ENCODE data around the gene LY86. TPM values are rescaled to one million over a fixed set of nuclear protein-coding genes. Genes with fewer than 3 reads are reported as not detected.

LY86 gene
- polyA plus RNA-seq, 1 donor from 2014 or later, result not detected

DNA sequence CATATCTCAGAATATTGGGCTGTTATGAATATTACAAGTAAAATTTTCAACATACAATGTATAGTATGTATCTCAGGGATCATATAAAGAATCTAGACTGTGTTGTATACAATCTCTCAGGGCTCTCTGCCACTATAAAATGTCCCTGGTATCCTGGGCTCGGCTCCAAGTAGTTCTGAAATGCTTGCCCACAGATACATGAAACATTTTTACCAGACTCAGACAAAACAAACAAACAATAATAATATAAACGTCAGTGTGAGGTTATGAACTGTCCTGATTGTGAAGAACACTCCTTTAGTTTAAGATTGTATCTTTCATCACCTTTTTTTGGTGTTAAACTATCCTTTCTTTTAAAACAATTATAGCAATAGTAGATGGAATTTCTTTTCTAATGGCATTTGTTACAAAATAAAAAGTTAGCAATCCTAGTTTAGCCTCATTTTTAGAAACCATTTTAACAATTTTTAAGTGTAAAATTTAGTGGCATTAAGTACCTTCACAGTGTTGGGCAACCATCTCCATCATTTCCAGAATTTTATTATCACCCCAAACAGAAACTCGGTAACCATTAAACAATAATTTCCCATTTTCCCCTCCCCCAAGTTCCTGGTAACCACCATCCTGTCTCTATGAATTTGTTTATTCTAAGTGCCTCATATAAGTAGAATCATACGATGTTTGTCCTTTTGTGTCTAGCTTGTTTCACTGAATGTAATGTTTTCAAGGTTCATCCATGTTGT is 17.4 kb upstream of the LY86 start:
- Histone ChIP-seq H3K4me2 (ENCODE audit: low read length) (no peak overlapping the region), H3K36me3 (ENCODE audit: insufficient read depth, low read length) (no peaks in the 10 kb centered on the region), H4K20me1 (ENCODE audit: insufficient read depth) (no peaks in the 10 kb centered on the region), H2AFZ (ENCODE audit: low read depth, low read length) (no peak overlapping the region), H3K27me3 (ENCODE audit: insufficient read depth, low read depth, low read length) (no peaks in the 10 kb centered on the region), H3F3A (ENCODE audit: insufficient read depth, low read length, poor library complexity, severe bottlenecking) (no peaks in the 10 kb centered on the region), H3K9me3 (ENCODE audit: low read length) (peaks cover 4% of the 10 kb centered on the region), H3K27ac (ENCODE audit: low read length) (no peak overlapping the region), H3K9ac (ENCODE audit: low read length) (no peak overlapping the region), H3K79me2 (replicated peaks; ENCODE audit: insufficient read depth, low read length) (no peaks in the 10 kb centered on the region), H3K4me3 (ENCODE audit: low read length) (no peak overlapping the region), H3K9me2 (ENCODE audit: insufficient read depth, low read length) (no peaks in the 10 kb centered on the region)
- TF ChIP-seq EZH2 (IDR thresholded peaks at IDR 0.05; ENCODE audit: borderline replicate concordance, insufficient read depth, low read length, poor library complexity, severe bottlenecking) (no peak), TAF1 (IDR thresholded peaks at IDR 0.05; ENCODE audit: low read depth) (no peak)

DNA sequence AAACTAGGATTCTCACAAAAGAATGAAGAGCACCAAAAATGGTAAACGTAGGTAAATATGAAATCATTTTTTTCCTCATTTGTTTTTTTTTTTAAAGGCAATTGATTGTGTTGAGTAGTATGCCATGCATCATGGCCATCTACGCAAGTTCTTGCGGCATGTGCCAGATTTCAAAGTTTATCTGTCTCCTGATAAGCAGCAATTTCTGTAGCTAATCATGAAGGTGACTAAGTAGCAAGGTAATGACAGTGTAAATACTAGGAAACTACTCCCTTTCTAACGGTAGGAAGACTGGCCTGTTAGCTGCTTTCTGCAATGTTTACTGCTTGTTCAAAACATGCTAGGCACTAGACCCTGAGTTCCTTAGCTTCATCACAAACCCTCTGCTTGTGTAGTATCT is 13.4 kb upstream of the LY86 start:
- no peaks in the 10 kb centered on the region for H4K20me1 ChIP-seq (ENCODE audit: insufficient read depth)
- no peak overlapping the region for H3K4me2 ChIP-seq (ENCODE audit: low read length)
- TF ChIP-seq, protein P1, sequence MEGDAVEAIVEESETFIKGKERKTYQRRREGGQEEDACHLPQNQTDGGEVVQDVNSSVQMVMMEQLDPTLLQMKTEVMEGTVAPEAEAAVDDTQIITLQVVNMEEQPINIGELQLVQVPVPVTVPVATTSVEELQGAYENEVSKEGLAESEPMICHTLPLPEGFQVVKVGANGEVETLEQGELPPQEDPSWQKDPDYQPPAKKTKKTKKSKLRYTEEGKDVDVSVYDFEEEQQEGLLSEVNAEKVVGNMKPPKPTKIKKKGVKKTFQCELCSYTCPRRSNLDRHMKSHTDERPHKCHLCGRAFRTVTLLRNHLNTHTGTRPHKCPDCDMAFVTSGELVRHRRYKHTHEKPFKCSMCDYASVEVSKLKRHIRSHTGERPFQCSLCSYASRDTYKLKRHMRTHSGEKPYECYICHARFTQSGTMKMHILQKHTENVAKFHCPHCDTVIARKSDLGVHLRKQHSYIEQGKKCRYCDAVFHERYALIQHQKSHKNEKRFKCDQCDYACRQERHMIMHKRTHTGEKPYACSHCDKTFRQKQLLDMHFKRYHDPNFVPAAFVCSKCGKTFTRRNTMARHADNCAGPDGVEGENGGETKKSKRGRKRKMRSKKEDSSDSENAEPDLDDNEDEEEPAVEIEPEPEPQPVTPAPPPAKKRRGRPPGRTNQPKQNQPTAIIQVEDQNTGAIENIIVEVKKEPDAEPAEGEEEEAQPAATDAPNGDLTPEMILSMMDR (IDR thresholded peaks at IDR 0.05; ENCODE audit: poor library complexity, severe bottlenecking), result no peak
- TF ChIP-seq TAF1 (IDR thresholded peaks at IDR 0.05; ENCODE audit: low read depth) (no peak), EZH2 (IDR thresholded peaks at IDR 0.05; ENCODE audit: borderline replicate concordance, insufficient read depth, low read length, poor library complexity, severe bottlenecking) (no peak), POLR2AphosphoS5 (IDR thresholded peaks at IDR 0.05) (no peak), MXI1 (conservative IDR thresholded peaks at IDR 0.05; ENCODE audit: poor library complexity, severe bottlenecking) (no peak), SMC3 (conservative IDR thresholded peaks at IDR 0.05; ENCODE audit: poor library complexity) (no peak), EP300 (conservative IDR thresholded peaks at IDR 0.05; ENCODE audit: poor library complexity, severe bottlenecking) (no peak), RAD21 (conservative IDR thresholded peaks at IDR 0.05) (no peak)
- TF ChIP-seq, protein P2, sequence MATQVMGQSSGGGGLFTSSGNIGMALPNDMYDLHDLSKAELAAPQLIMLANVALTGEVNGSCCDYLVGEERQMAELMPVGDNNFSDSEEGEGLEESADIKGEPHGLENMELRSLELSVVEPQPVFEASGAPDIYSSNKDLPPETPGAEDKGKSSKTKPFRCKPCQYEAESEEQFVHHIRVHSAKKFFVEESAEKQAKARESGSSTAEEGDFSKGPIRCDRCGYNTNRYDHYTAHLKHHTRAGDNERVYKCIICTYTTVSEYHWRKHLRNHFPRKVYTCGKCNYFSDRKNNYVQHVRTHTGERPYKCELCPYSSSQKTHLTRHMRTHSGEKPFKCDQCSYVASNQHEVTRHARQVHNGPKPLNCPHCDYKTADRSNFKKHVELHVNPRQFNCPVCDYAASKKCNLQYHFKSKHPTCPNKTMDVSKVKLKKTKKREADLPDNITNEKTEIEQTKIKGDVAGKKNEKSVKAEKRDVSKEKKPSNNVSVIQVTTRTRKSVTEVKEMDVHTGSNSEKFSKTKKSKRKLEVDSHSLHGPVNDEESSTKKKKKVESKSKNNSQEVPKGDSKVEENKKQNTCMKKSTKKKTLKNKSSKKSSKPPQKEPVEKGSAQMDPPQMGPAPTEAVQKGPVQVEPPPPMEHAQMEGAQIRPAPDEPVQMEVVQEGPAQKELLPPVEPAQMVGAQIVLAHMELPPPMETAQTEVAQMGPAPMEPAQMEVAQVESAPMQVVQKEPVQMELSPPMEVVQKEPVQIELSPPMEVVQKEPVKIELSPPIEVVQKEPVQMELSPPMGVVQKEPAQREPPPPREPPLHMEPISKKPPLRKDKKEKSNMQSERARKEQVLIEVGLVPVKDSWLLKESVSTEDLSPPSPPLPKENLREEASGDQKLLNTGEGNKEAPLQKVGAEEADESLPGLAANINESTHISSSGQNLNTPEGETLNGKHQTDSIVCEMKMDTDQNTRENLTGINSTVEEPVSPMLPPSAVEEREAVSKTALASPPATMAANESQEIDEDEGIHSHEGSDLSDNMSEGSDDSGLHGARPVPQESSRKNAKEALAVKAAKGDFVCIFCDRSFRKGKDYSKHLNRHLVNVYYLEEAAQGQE (IDR thresholded peaks at IDR 0.05; ENCODE audit: borderline replicate concordance), result no peak
- peaks cover 9% of the 10 kb centered on the region for H3K9me3 ChIP-seq (ENCODE audit: low read length)
- H3K27ac ChIP-seq (ENCODE audit: low read length), result no peak overlapping the region
- H3K36me3 ChIP-seq (ENCODE audit: insufficient read depth, low read length), result no peaks in the 10 kb centered on the region
- no peak overlapping the region for H3K4me3 ChIP-seq (ENCODE audit: low read length)
- no peaks in the 10 kb centered on the region for H3F3A ChIP-seq (ENCODE audit: insufficient read depth, low read length, poor library complexity, severe bottlenecking)
- no peak overlapping the region for H3K9ac ChIP-seq (ENCODE audit: low read length)
- no peaks in the 10 kb centered on the region for H3K79me2 ChIP-seq (replicated peaks; ENCODE audit: insufficient read depth, low read length)
- no peaks in the 10 kb centered on the region for H3K9me2 ChIP-seq (ENCODE audit: insufficient read depth, low read length)
- no peak overlapping the region for H2AFZ ChIP-seq (ENCODE audit: low read depth, low read length)
- no peaks in the 10 kb centered on the region for H3K27me3 ChIP-seq (ENCODE audit: insufficient read depth, low read depth, low read length)

All from neural cell (in vitro differentiated cells).